K562 treated with DMSO at 1 percent for 24 hours (cell line): Measurements from ENCODE around the gene LRRC17. TPM values are rescaled to one million over a fixed set of nuclear protein-coding genes. Genes with fewer than 3 reads are reported as not detected.

ENCODE experiments used
- total RNA-seq: library from RNA; unstranded; fragments of 300-600 nt; gene quantifications from 2 replicates; pipeline ENCODE4 v1.2.3, GENCODE V29; 2022; ENCODE audit warnings: low read depth; ENCODE audit not compliant: insufficient read depth

LRRC17 gene, protein sequence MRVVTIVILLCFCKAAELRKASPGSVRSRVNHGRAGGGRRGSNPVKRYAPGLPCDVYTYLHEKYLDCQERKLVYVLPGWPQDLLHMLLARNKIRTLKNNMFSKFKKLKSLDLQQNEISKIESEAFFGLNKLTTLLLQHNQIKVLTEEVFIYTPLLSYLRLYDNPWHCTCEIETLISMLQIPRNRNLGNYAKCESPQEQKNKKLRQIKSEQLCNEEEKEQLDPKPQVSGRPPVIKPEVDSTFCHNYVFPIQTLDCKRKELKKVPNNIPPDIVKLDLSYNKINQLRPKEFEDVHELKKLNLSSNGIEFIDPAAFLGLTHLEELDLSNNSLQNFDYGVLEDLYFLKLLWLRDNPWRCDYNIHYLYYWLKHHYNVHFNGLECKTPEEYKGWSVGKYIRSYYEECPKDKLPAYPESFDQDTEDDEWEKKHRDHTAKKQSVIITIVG
- not detected in 2 replicates for total RNA-seq

GRCh38 chr7:102912742-102913141 is at the start of gene LRRC17:
TSS of gene LRRC17 (plus strand) at chr7:102913000. CDS start at chr7:102933914, 20,914 bp downstream.

Other genes with a start within 250 kb of the LRRC17 start
- gene POLR2J2, start 241.3 kb upstream of the LRRC17 start, total RNA-seq, result 0.61 and 2.6 TPM in 2 replicates
- 15.1 TPM in 2 replicates for gene FAM185A, start 164.0 kb upstream of the LRRC17 start, total RNA-seq
- gene FBXL13, start 161.8 kb downstream of the LRRC17 start, total RNA-seq, result 17.0 and 17.2 TPM in 2 replicates
- gene ARMC10, start 162.1 kb downstream of the LRRC17 start, total RNA-seq, result 34.7 and 35.7 TPM in 2 replicates
- 2.3 and 3.2 TPM in 2 replicates for gene NAPEPLD, start 236.1 kb downstream of the LRRC17 start, total RNA-seq